ENCODE results near the gene ZNF248.
"Not testable (repeated sequence)": the region's sequence is repeated elsewhere in the genome, so short reads cannot be mapped to it uniquely, and the experiment has no call there.

Gene ZNF248

GRCh38 chr10:37748170-37748569 lies 109.2 kb downstream of the ZNF248 start:
- DNase-seq (ENCODE audit: extremely low read depth, low read depth): no peak
- TF ChIP-seq CTCF (IDR thresholded peaks at IDR 0.05; ENCODE audit: low read depth, low read length): no peak

- TF ChIP-seq CTCF (IDR thresholded peaks at IDR 0.05; ENCODE audit: low read depth, low read length): no peak
- no peak for DNase-seq (ENCODE audit: extremely low read depth, low read depth)
Measured at GRCh38 chr10:37747081-37747480, 110.3 kb downstream of the ZNF248 start.

- no peak for DNase-seq (ENCODE audit: extremely low read depth, low read depth)
- no peak for TF ChIP-seq CTCF (IDR thresholded peaks at IDR 0.05; ENCODE audit: low read depth, low read length)
Measured at GRCh38 chr10:37741831-37742230, 115.6 kb downstream of the ZNF248 start.

- TF ChIP-seq CTCF (IDR thresholded peaks at IDR 0.05; ENCODE audit: low read depth, low read length): no peak
- no peak for DNase-seq (ENCODE audit: extremely low read depth, low read depth)
Measured at GRCh38 chr10:37739181-37739580, 118.2 kb downstream of the ZNF248 start.

- not testable (repeated sequence) for DNase-seq (ENCODE audit: extremely low read depth, low read depth)
Measured at GRCh38 chr10:37738241-37738640, 119.2 kb downstream of the ZNF248 start.

GRCh38 chr10:37737336-37737735 lies 120.1 kb downstream of the ZNF248 start:
- no peak for DNase-seq (ENCODE audit: extremely low read depth, low read depth)
- no peak for TF ChIP-seq CTCF (IDR thresholded peaks at IDR 0.05; ENCODE audit: low read depth, low read length)

- TF ChIP-seq CTCF (IDR thresholded peaks at IDR 0.05; ENCODE audit: low read depth, low read length): no peak
- DNase-seq (ENCODE audit: extremely low read depth, low read depth): no peak
Measured at GRCh38 chr10:37736120-37736519, 121.3 kb downstream of the ZNF248 start.

GRCh38 chr10:37734971-37735370 lies 122.4 kb downstream of the ZNF248 start:
- no peak for TF ChIP-seq CTCF (IDR thresholded peaks at IDR 0.05; ENCODE audit: low read depth, low read length)

More at GRCh38 chr10:37734971-37735370, 122.4 kb downstream of the ZNF248 start:
- no peak for DNase-seq (ENCODE audit: extremely low read depth, low read depth)

Data from AG09319 (cell line).